ENCODE data around the gene RACK1.
"Not testable (repeated sequence)": the region's sequence is repeated elsewhere in the genome, so short reads cannot be mapped to it uniquely, and the experiment has no call there.

The RACK1 gene

GRCh38 chr5:181212080-181212479 is 31.6 kb downstream of the RACK1 start:
- ATAC-seq: no peak

DNA sequence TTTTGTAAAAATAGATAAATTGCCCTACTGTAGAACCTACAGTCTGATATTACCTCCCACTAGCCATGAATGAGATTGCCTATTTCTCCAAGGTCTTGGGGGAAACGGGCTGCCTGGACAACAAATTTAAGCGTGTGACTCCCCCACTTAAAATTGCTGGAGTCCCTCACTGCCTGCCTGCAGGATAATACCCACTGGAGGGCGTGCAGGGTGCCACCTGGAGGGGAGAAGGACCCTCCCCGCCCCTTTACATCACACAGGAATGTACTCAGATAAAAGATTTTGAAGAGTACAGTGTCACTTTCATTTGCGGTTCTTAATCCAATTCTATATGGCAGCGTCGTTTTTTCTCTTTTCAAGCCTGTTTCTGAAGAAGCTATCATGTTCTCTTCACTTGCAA is 32.5 kb downstream of the RACK1 start:
- no peak for ATAC-seq

DNA sequence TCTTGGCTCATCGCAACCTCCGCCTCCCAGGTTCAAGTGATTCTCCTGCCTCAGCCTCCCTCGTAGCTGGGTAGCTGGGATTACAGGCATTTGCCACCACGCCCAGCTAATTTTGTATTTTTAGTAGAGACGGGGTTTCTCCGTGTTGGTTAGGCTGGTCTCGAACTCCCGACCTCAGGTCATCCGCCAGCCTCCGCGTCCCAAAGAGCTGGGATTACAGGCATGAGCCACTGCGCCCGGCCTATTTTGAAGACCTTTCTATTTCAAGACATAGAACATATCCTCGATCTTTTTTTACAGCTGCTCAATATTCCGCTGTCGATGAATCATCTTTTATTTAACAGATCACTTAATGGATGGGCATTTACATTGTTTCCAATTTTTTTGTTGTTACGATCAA is 33.0 kb downstream of the RACK1 start:
- not testable (repeated sequence) for ATAC-seq

GRCh38 chr5:181210148-181210547 is 33.6 kb downstream of the RACK1 start:
- not testable (repeated sequence) for ATAC-seq

DNA sequence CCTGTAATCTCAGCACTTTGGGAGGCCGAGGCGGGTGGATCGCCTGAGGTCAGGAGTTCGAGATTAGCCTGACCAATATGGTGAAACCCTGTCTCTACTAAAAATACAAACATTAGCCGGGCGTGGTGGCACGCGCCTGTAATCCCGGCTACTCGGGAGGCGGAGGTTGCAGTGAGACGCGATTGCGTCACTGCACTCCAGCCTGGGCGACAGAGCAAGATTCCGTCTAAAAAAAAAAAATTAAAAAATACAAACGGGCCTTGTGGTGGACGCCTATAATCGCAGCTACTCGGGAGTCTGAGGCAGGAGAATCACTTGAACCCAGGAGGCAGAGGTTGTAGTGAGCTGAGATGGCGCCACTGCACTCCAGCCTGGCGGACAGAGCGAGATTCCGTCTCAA is 34.7 kb downstream of the RACK1 start:
- not testable (repeated sequence) for ATAC-seq

DNA sequence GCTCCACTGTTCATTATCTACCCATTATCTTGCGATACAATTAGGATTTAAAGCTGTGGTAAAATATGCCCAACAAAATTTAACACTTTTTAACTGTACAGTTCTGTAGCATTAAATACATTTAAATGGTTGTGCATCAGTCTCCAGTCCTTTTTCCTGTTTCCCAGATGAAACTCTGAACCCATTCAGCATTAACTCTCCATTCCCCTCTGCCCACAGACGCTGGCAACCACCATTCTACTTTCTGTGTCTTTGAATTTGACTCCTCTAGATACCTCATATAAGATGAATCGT is 35.8 kb downstream of the RACK1 start:
- no peak for ATAC-seq

- peak; percentile 66 to 69 for ATAC-seq
Observed at GRCh38 chr5:181207214-181207959, 36.3 kb downstream of the RACK1 start.

- no peak for ATAC-seq
Observed at GRCh38 chr5:181205761-181206649, 37.7 kb downstream of the RACK1 start.

DNA sequence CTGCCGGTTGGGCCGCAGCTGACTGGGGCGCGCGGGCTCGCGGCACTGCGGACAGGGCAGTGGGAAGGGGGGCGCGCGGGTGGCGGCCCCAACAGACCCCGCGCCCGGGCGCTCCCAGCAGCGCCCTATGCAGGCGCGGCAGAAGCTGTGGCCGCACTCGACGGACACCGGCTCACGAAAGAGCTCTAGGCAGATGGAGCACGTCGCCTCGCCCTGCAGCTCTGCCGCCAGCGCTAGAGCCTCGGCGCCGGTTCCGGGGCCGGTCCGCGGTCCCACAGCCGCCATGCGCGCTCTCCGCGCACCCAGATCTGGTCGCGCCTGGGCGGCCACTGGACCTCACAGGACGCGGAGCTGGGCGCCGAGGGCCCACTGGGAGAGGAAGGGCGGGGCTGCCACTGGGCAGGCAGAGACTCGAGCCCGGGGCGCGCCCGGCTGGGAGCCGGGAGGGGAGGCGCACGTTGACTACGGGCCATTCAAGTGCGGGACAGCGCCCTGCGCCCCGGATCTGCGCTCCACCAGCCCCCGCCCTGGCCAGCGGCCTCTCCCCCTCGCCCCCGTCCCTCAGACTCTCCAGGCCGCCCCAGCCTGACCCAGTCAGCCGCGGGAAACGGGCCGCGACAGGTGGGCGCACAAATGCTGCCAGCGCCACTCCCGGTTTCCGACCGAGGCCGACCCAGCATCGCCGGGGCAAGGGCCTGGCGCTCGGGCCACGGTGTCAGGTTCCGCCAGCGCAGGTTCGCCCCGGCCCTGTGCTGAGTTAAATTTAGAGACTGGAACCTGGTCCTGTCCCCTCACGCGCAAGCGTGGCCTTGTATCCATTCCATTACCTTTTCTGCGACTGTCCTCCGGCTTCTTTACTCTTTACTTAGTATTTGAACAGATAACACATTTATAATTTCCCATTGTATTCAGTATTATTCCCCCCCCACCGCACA is 38.6 kb downstream of the RACK1 start, which contains the start of gene TRIM7:
TRIM7 (minus strand) TSS at position 371 of the 935 bp plus-strand sequence; CDS start at position 285, 86 bp downstream.
- ATAC-seq: no peak

DNA sequence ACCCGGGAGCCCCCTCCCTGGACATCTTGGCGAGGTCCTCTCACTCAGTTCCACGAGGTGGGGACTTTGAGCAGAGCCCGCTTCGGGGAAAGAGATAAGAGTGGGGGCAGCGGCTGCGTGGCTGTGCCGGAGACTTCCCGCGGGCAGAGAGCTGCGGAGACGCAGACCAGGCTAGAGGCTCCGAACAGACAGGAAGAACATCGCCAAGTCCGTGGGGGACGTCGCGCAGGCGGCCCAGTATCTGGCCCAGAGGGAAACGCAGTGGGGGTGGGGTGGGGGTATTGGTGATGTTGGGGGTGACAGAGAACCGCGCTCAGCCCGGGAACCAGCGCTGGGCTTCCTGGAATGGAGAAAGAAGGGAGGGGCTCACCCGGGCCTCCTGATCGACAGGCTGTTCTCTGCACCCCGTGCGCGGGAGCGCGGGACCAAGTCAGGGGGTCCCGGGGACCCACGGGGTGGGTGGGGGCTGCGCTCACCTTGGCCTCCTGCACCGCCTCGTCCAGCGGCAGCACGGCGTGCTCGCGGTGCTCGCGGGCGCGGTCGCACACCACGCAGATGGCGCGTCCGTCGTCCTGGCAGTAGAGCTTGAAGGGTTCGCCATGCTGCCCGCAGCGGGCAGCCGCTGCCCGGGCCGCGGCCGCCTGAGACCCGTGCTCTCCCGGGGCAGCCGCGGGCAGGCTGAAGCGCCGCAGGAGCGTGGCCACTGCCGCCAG is 39.4 kb downstream of the RACK1 start:
- no peak for ATAC-seq

DNA sequence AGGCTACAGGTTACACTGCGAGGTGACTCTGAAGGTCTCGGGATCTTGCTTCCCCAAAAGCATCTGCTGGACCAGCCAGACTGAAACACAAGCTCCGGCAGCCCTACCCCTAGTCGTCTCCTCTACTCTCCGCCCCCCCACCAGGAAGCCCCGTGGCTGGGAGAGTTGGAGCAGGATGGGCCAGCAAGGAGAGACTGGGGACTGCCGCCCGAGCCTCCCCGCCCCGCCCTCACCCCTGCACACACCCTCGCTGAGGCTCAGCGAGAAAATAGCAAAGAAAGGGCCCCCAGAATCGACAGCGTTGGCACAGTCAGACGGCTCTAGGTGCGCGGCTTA is 40.0 kb downstream of the RACK1 start:
- no peak for ATAC-seq

- no peak for ATAC-seq
Observed at GRCh38 chr5:181203093-181203711, 40.5 kb downstream of the RACK1 start.

- ATAC-seq: no peak
Observed at GRCh38 chr5:181200816-181201215, 42.9 kb downstream of the RACK1 start.

DNA sequence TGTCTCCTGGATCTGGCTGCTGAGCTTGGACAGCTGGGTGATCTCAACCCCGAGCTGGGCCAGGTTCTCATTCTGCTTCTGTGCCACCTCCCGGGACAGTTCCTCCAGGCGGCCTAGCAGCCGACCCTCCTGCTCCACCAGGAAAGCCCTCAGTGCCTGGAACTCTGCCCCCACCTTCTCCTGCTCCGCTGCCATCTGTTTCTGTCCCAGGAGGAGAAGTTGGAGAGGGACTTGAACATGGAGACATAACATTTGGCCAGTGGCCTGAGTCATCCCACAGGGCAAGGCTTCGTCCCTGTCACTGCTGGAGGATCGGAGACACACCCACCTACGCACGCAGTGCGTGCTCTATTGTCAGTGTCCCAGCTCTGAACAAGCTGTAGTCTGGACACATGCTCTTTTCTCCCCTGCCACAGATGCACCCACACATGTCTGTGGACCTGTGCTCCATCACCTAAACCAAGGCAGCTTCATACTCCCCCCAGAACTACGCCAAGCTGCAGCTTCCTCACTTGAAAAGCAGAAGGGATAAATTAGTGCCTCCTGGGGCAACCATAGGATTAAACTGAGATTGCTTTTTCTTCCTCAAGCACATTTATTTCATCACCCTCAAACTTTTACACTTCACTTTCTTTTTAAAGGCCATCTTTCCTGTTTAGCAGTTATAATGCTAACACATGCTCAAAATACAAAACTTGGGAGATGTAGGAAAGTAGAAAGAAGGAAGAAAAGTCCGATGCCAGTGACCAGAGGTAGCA is 43.6 kb downstream of the RACK1 start:
- no peak for ATAC-seq

- peak in 1 of 2 donors; percentile 43 for ATAC-seq
Observed at GRCh38 chr5:181198905-181199519, 44.7 kb downstream of the RACK1 start.

DNA sequence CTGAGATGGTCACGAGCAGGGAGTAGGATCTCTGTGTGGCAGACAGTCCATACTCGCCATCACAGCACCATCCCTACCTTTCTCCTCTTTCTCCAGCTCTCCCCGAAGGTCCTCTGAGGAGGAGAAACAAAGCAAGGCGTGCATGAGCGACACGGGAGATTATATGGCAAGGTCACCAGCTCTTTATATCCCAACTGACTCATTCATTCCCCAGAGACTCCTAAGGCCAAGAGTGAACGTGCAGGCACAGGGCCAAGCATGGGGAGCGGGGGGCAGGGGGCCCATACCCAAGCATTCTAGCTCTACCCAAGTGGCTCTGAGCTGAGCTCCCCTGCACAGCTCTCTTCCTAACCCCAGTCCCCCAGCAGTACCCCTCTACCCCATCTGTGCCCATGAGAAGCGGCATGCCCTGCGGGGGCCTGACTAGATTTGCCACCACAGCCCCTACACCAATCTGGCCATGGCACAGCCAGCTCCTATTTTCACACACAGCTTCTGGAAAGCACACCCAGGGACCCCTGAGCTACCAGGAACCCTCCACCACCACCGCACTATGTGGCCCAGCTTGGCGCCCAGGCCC is 45.5 kb downstream of the RACK1 start:
- ATAC-seq: no peak

DNA sequence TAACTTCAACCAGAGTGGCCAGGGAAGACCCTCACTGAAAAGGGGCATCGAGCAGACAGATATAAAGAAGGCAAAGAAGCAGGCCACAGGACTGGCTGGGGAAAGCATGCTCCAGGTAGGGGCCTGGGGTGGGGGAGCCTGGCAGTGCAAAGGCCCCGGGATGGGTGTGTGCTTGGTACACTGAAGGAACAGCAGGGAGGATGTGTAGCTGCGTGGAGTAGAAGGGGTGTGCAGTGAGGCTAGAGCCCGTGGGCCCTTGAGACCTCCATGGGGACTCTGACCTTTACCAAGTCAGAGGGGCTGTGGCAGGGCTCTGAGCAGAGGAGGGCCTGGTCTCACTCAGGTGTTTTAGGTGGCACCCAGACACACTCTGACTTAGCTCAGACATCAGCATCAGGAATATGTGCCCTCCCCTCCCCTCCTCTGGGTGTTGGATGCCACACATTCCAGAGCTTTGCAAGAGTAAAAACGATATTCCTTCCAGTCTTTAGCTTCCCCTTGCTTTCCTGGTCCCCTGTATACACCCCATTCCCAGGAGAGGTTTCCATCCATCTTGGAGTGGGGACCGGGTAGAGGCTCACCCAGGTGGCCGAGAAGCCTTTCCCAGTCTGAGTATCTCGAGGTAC is 46.3 kb downstream of the RACK1 start:
- ATAC-seq: no peak

GRCh38 chr5:181195249-181195761 is 48.4 kb downstream of the RACK1 start:
- no peak for ATAC-seq

- no peak for ATAC-seq
Observed at GRCh38 chr5:181194489-181195248, 49.0 kb downstream of the RACK1 start.
